Heart left ventricle (tissue), 16 donors: ENCODE results near the gene CLIP2. TPM values are rescaled to one million over a fixed set of nuclear protein-coding genes. Genes with fewer than 3 reads are reported as not detected.

Experiments
- ATAC-seq, 4 donors: fragments of 200-7000 bp; cut with Tn5 transposase; one replicate each; pipeline ENCODE4 v1.9.1; 2020 to 2022; ENCODE audit warnings: moderate library complexity in 4 of 4, mild to moderate bottlenecking in 3 of 4, moderate number of reproducible peaks in 1 of 4
- DNase-seq, 5 donors: peaks; one replicate each; pipeline ENCODE4 v3.0.0-alpha.2; 2020
- H3K27ac ChIP-seq, 12 donors: fragments of 200-600 bp; sonication (generic) in 4 of 12; one replicate each; pipeline versions ENCODE4 v1.5.0 to v1.8.0; 2016 to 2022; ENCODE audit warnings: mild to moderate bottlenecking in 2 of 12
- H3K27me3 ChIP-seq, 9 donors: fragments of 200-600 bp; sonication (generic) in 2 of 9; one replicate each; pipeline versions ENCODE4 v1.5.1 to v1.8.0; 2016 to 2022; ENCODE audit warnings: mild to moderate bottlenecking in 3 of 9
- H3K36me3 ChIP-seq, 9 donors: fragments of 200-600 bp; sonication (generic) in 2 of 9; one replicate each; pipeline versions ENCODE4 v1.5.0 to v1.8.0; 2018 to 2022; ENCODE audit warnings: mild to moderate bottlenecking in 2 of 9
- H3K4me1 ChIP-seq, 12 donors: fragments of 200-600 bp; sonication (generic) in 4 of 12; one replicate each; pipeline versions ENCODE4 v1.5.0 to v1.8.0; 2016 to 2022; ENCODE audit warnings: mild to moderate bottlenecking in 3 of 12
- H3K4me3 ChIP-seq, 12 donors: fragments of 200-600 bp; sonication (generic) in 4 of 12; one replicate each; pipeline versions ENCODE4 v1.5.0 to v1.8.0; 2017 to 2022; ENCODE audit warnings: mild to moderate bottlenecking in 9 of 12, moderate library complexity in 4 of 12
- H3K9me3 ChIP-seq, 12 donors: fragments of 200-600 bp; sonication (generic) in 4 of 12; one replicate each; pipeline versions ENCODE4 v1.5.0 to v1.8.0; 2016 to 2022; ENCODE audit warnings: mild to moderate bottlenecking in 1 of 12
- POLR2A ChIP-seq, 2 donors: fragments of 450-650 bp; IDR thresholded peaks; one replicate each; pipeline ENCODE4 v1.6.1; 2017; ENCODE audit warnings: antibody characterized with exemption in 2 of 2, mild to moderate bottlenecking in 2 of 2, moderate library complexity in 2 of 2
- WGBS, 4 donors: extraction: QIAGEN DNeasy Blood & Tissue Kit in 2 of 4; methylation state at CpG; one replicate each; pipeline versions ENCODE4 v1.1.5 to v1.1.7; 2013 to 2018; 5-methylcytosine and 5-hydroxymethylcytosine counted together
- intact Hi-C, 10 donors: fragments of 100-400 bp; cut with DNase I; formaldehyde crosslinking; loops; one replicate each; pipeline versions ENCODE4 v1.11.1 to v1.14.2; 2022
- polyA plus RNA-seq, 2 donors: library from polyadenylated mRNA; stranded (reverse); fragments of 200-250 nt; gene quantifications; one replicate each; pipeline ENCODE4 v1.2.3, GENCODE V29; 2013
- total RNA-seq, 9 donors: library from RNA; depleted of rRNA in 2 of 9; stranded (reverse); fragments of >200 nt in 2 of 9; fragmentation: NEBNext Ultra II Directional in 3 of 9; extraction: Animal tissue kit (Norgen Biotek cat#: 25700) in 3 of 9; gene quantifications; one replicate each; pipeline versions ENCODE4 v1.1.0 to v1.2.4, GENCODE V29; 2016 to 2023
- TF ChIP-seq, protein P1 (sequence below), 12 donors: fragments of 200-600 bp; sonication (generic) in 4 of 12; IDR thresholded peaks; one replicate each; pipeline versions ENCODE4 v1.5.0 to v1.8.0; 2018 to 2022; ENCODE audit warnings: antibody characterized with exemption in 12 of 12, mild to moderate bottlenecking in 5 of 12
- donor health status: ischemic (EF 13 %, LVEDD 7.1; RV severe dilation, severe dysfunction).
- donor health status: healthy with polysubstance abuse.
- donor health status: DM: no; HTN: yes; CAD: no.
- donor health status: DM: no; HTN: no; CAD: no.
- donor health status: ischemic (EF 25% LVEDD 6.9; RV normal size, moderate dysfunction).
- donor health status: ischemic (EF 25% LVEDD 5.7; RV mildly dilated, moderate dysfunction).
- donor health status: healthy.
- donor health status: DM: yes; HTN: yes; CAD: no.
- donor health status: ischemic (EF 35%, LVEDD 5.7; RV mildly dilated, moderate dysfunction).
- donor health status: nonischemic (EF 11% LVEDD 7.7; RV severe dilation, severe dysfunction).
- donor health status: DM: yes; HTN: yes; CAD: no.
- donor health status: PGD.
- donor health status: ischemic (EF 29% LVEDD 5.4; RV normal size, mild dysfunction).
- donor health status: nonischemic (EF 23%, LVEDD 6.1; RV moderate dilation, normal function).

Gene CLIP2
- total and polyA plus RNA-seq, 11 donors: 4.2 to 17.7 (median 9.0) TPM

- intact Hi-C loops: loop anchor here in 5 of 10 donors (5.0 to 10.0 kb wide), 5 partner anchors 34 to 104 kb away; partner anchors contain the start of gene RFC2 (in 2 of the 5)
- no peak for TF ChIP-seq POLR2A (IDR thresholded peaks at IDR 0.05)
- TF ChIP-seq, protein P1, sequence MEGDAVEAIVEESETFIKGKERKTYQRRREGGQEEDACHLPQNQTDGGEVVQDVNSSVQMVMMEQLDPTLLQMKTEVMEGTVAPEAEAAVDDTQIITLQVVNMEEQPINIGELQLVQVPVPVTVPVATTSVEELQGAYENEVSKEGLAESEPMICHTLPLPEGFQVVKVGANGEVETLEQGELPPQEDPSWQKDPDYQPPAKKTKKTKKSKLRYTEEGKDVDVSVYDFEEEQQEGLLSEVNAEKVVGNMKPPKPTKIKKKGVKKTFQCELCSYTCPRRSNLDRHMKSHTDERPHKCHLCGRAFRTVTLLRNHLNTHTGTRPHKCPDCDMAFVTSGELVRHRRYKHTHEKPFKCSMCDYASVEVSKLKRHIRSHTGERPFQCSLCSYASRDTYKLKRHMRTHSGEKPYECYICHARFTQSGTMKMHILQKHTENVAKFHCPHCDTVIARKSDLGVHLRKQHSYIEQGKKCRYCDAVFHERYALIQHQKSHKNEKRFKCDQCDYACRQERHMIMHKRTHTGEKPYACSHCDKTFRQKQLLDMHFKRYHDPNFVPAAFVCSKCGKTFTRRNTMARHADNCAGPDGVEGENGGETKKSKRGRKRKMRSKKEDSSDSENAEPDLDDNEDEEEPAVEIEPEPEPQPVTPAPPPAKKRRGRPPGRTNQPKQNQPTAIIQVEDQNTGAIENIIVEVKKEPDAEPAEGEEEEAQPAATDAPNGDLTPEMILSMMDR (IDR thresholded peaks at IDR 0.05): no peak
- DNase-seq (no peak), ATAC-seq (no peak)
- Histone ChIP-seq H3K9me3 (no peaks in the 10 kb centered on the region), H3K36me3 (no peaks in the 10 kb centered on the region), H3K4me1 (peaks cover 0 to 58% (median 41%) of the 10 kb centered on the region in 12 donors), H3K27ac (no peak overlapping the region), H3K27me3 (no peaks in the 10 kb centered on the region), H3K4me3 (peak overlapping the region in 8 of 12 donors; percentile 73 to 98 (median 81))
- 67 to 77% (median 76%) methylated on average over 7 to 10 of the region's 10 CpGs for WGBS, 4 donors
These were observed 1.8 kb downstream of the CLIP2 start for GRCh38 chr7:74290981-74291441.

DNA sequence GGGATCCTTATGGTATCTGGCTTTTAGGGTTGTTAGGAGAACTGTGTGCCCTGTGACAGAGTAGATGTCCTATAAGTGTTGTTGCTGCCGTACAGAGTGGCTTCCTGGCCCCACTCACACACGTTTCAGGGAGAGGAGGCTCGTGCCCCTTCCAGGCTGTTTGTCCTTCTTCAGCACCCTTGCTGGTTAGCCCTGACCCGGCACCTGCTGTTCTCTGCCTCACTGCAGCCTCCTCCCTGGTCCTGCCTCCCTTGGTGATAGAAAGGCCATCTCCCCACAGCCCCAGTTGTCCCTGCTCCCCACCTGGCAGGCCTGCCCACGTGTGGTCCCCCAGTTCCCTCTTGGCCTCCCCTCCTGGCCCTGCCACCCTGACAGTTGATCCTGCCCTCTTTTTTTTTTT, 2.3 kb downstream of the CLIP2 start:
- ATAC-seq (no peak), DNase-seq (no peak)
- Histone ChIP-seq H3K4me3 (peak overlapping the region in 1 of 12 donors; percentile 83), H3K9me3 (peaks cover 0 to under 1% (median 0%) of the 10 kb centered on the region in 12 donors), H3K27ac (no peak overlapping the region), H3K36me3 (no peaks in the 10 kb centered on the region), H3K27me3 (no peaks in the 10 kb centered on the region), H3K4me1 (peaks cover 0 to 58% (median 41%) of the 10 kb centered on the region in 12 donors)
- intact Hi-C loops: loop anchor here in 5 of 10 donors (5.0 to 10.0 kb wide), 5 partner anchors 34 to 103 kb away; partner anchors contain the start of gene RFC2 (in 2 of the 5)
- no peak for TF ChIP-seq POLR2A (IDR thresholded peaks at IDR 0.05)
- TF ChIP-seq, protein P1 (IDR thresholded peaks at IDR 0.05): no peak
- 86 to 90% (median 87%) methylated on average over 5 of the region's 5 CpGs for WGBS, 4 donors

- 71 to 80% (median 72%) methylated on average over 18 of the region's 18 CpGs for WGBS, 4 donors
- ATAC-seq (no peak), DNase-seq (no peak)
- no peak overlapping the region for H3K4me3 ChIP-seq
- intact Hi-C loops: loop anchor here in 5 of 10 donors (5.0 to 10.0 kb wide), 5 partner anchors 36 to 102 kb away; partner anchors contain the start of gene RFC2 (in 2 of the 5)
- H3K27me3 ChIP-seq: no peaks in the 10 kb centered on the region
- H3K27ac ChIP-seq: peak overlapping the region in 3 of 12 donors; percentile 54 to 81 (median 76)
- no peak for TF ChIP-seq POLR2A (IDR thresholded peaks at IDR 0.05)
- TF ChIP-seq, protein P1 (IDR thresholded peaks at IDR 0.05): no peak
- no peaks in the 10 kb centered on the region for H3K36me3 ChIP-seq
- peaks cover 0 to 4% (median 0%) of the 10 kb centered on the region in 12 donors for H3K9me3 ChIP-seq
- peaks cover 0 to 57% (median 41%) of the 10 kb centered on the region in 12 donors for H3K4me1 ChIP-seq
These were observed 3.8 kb downstream of the CLIP2 start for GRCh38 chr7:74292757-74293576.

- Histone ChIP-seq H3K4me1 (peaks cover 0 to 57% (median 36%) of the 10 kb centered on the region in 12 donors), H3K27me3 (no peaks in the 10 kb centered on the region), H3K27ac (peak overlapping the region in 9 of 12 donors; percentile 6 to 81 (median 67)), H3K36me3 (no peaks in the 10 kb centered on the region), H3K4me3 (no peak overlapping the region), H3K9me3 (peaks cover 0 to 4% (median 0%) of the 10 kb centered on the region in 12 donors)
- intact Hi-C loops: loop anchor here in 5 of 10 donors (5.0 to 10.0 kb wide), 5 partner anchors 36 to 101 kb away; partner anchors contain the start of gene RFC2 (in 2 of the 5)
- no peak for ATAC-seq
- 64 to 71% (median 67%) methylated on average over 4 of the region's 4 CpGs for WGBS, 4 donors
- TF ChIP-seq, protein P1 (IDR thresholded peaks at IDR 0.05): no peak
- TF ChIP-seq POLR2A (IDR thresholded peaks at IDR 0.05): no peak
- DNase-seq: no peak
These were observed 4.3 kb downstream of the CLIP2 start for GRCh38 chr7:74293577-74293908.
